Measurements from ENCODE around the gene KRTAP10-1.

DNA sequence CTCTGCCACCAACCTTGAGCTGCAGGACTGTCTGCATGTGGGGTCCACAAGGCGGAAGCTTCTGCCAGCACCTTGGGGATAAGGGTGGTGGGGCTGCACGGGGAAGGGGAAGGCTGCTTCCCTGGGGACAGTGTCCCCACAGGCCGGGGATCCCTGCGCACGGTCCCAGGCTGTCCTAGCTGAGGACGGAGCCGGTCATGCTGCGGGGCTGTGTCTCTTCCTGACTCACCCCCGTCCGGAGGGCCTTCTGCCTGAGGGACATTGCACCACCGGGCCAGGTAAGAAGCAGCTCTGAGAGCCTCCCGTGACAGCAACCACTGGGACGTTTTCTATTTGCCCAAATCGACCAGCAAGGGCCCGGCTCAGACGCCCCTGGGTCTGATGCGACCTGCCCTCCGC, 29.9 kb downstream of the KRTAP10-1 start:
- TF ChIP-seq EZH2 (IDR thresholded peaks at IDR 0.05) (no peak), POLR2AphosphoS5 (IDR thresholded peaks at IDR 0.05; ENCODE audit: borderline replicate concordance, low read depth, low read length) (no peak), FOXP2 (optimal IDR thresholded peaks at IDR 0.05; ENCODE audit: control extremely low read depth, extremely low read length, insufficient read depth) (no peak)
